Natural killer cell (primary cell): Measurements from ENCODE around the gene ROS1. TPM values are rescaled to one million over a fixed set of nuclear protein-coding genes. Genes with fewer than 3 reads are reported as not detected.

Experiments used
- ATAC-seq, 3 donors: fragments of 150-1000 bp in 2 of 3; fragments of 200-7000 bp in 1 of 3; cut with Tn5 transposase; 1 replicate in 1 of 3; 2 replicates in 2 of 3; pipeline ENCODE4 v1.10.0; 2021; ENCODE audit warnings: mild to moderate bottlenecking in 2 of 3, moderate library complexity in 2 of 3
- DNase-seq, 2 donors: peaks; one replicate each; pipeline versions ENCODE4 v3.0.0 to v3.0.0-alpha.2; 2013 to 2021; ENCODE audit warnings: mixed read lengths in 1 of 2
- H3K27ac ChIP-seq: one replicate; pipeline ENCODE4 v1.5.1; 2013; ENCODE audit warnings: mild to moderate bottlenecking, low read length
- H3K27me3 ChIP-seq: one replicate; pipeline ENCODE4 v1.6.1; 2013; ENCODE audit warnings: low read length; ENCODE audit not compliant: control insufficient read depth, insufficient read depth
- H3K36me3 ChIP-seq: one replicate; pipeline ENCODE4 v1.6.1; 2013; ENCODE audit warnings: low read length; ENCODE audit not compliant: control insufficient read depth, insufficient read depth
- H3K4me1 ChIP-seq: one replicate; pipeline ENCODE4 v1.6.1; 2013; ENCODE audit warnings: low read length; ENCODE audit not compliant: control insufficient read depth, insufficient read depth
- H3K4me3 ChIP-seq: one replicate; pipeline ENCODE4 v1.5.1; 2013; ENCODE audit warnings: low read length
- H3K9me3 ChIP-seq: one replicate; pipeline ENCODE4 v1.6.1; 2013; ENCODE audit warnings: low read length; ENCODE audit not compliant: control insufficient read depth, insufficient read depth
- H3K27ac Mint-ChIP-seq, 2 donors: one replicate each; pipeline ENCODE4 v1.8.0; 2022; ENCODE audit warnings: mild to moderate bottlenecking in 2 of 2, mixed read lengths in 2 of 2, moderate library complexity in 1 of 2
- H3K27me3 Mint-ChIP-seq, 2 donors: one replicate each; pipeline ENCODE4 v1.8.0; 2022; ENCODE audit warnings: low read depth in 2 of 2, mixed read lengths in 2 of 2
- H3K36me3 Mint-ChIP-seq: one replicate; pipeline ENCODE4 v1.8.0; 2022; ENCODE audit warnings: mixed read lengths
- H3K4me1 Mint-ChIP-seq, 2 donors: one replicate each; pipeline ENCODE4 v1.8.0; 2022; ENCODE audit warnings: mixed read lengths in 2 of 2
- H3K4me3 Mint-ChIP-seq: one replicate; pipeline ENCODE4 v1.8.0; 2022; ENCODE audit warnings: mild to moderate bottlenecking, moderate library complexity, mixed read lengths
- H3K9me3 Mint-ChIP-seq, 2 donors: one replicate each; pipeline ENCODE4 v1.8.0; 2022; ENCODE audit warnings: mixed read lengths in 2 of 2
- CTCF ChIP-seq: fragments of 200-600 bp; IDR thresholded peaks from one replicate; pipeline ENCODE4 v1.8.0; 2022; ENCODE audit warnings: antibody characterized with exemption
- WGBS: methylation state at CpG from one replicate; pipeline ENCODE4 v1.1.7; 2013; ENCODE audit warnings: missing lambda C conversion rate; ENCODE audit not compliant: insufficient coverage; 5-methylcytosine and 5-hydroxymethylcytosine counted together
- intact Hi-C: fragments of 100-400 bp; cut with micrococcal nuclease; formaldehyde crosslinking; loops from one replicate; pipeline ENCODE4 v1.14.2; 2022
- total RNA-seq, 4 donors: library from RNA; stranded (reverse); fragments of 120-200 nt in 1 of 4; gene quantifications; one replicate each; pipeline versions ENCODE4 v1.2.3 to v1.2.4, GENCODE V29; 2013 to 2022

The ROS1 gene
- total RNA-seq, 3 donors from 2014 or later (not counting 1 experiment from before 2014, with no cell fraction given): not detected

DNA sequence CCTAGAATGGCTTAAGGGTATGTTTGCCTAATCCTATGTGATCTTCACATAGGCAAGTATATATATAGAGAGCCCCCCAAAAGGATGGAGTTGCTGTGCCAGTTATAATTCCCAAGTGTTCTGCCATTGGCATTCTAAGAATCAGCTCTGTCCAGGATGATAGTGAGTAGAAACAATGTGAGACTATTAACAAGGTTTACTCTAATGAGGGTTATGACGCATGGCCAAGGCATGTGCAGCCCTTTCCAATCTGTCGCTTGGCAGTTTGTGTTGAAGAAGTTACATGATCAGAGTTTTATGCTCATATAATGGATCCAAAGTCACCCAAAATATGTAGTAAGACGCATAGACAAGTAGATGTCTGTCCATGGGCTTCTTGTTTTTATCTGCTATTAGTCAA lies 126.8 kb downstream of the ROS1 start:
- no peaks in the 10 kb centered on the region for H3K36me3 ChIP-seq
- TF ChIP-seq CTCF: no peak
- WGBS: 93% methylated on average over 3 of the region's 3 CpGs
- DNase-seq: no peak
- H3K36me3 Mint-ChIP-seq: no peaks in the 10 kb centered on the region
- no peak overlapping the region for H3K4me3 ChIP-seq
- no peaks in the 10 kb centered on the region for H3K9me3 ChIP-seq
- H3K27me3 ChIP-seq: no peaks in the 10 kb centered on the region
- no peaks in the 10 kb centered on the region for H3K4me1 Mint-ChIP-seq
- H3K27ac Mint-ChIP-seq: no peak overlapping the region
- H3K4me1 ChIP-seq: no peaks in the 10 kb centered on the region
- H3K27me3 Mint-ChIP-seq: peaks cover 0 to 2% of the 10 kb centered on the region in 2 donors
- H3K27ac ChIP-seq: no peak overlapping the region
- peaks cover 2 to 3% of the 10 kb centered on the region in 2 donors for H3K9me3 Mint-ChIP-seq
- no peak for ATAC-seq
- H3K4me3 Mint-ChIP-seq: no peak overlapping the region
- intact Hi-C loops: no loop called here

GRCh38 chr6:117290173-117290846 lies 135.4 kb downstream of the ROS1 start:
- Mint-ChIP-seq H3K9me3 (peaks cover 5 to 11% of the 10 kb centered on the region in 2 donors), H3K4me3 (no peak overlapping the region), H3K36me3 (no peaks in the 10 kb centered on the region), H3K4me1 (no peaks in the 10 kb centered on the region), H3K27me3 (peaks cover 3 to 10% of the 10 kb centered on the region in 2 donors), H3K27ac (no peak overlapping the region)
- Histone ChIP-seq H3K9me3 (no peaks in the 10 kb centered on the region), H3K27me3 (no peaks in the 10 kb centered on the region), H3K4me1 (no peaks in the 10 kb centered on the region), H3K4me3 (no peak overlapping the region), H3K36me3 (no peaks in the 10 kb centered on the region), H3K27ac (no peak overlapping the region)
- WGBS: 72% methylated on average over 3 of the region's 3 CpGs
- ATAC-seq (no peak), DNase-seq (no peak)
- intact Hi-C loops: no loop called here
- no peak for TF ChIP-seq CTCF

GRCh38 chr6:117288083-117288715 lies 137.5 kb downstream of the ROS1 start:
- H3K27me3 Mint-ChIP-seq: peaks cover 3 to 10% of the 10 kb centered on the region in 2 donors
- Histone ChIP-seq H3K27me3 (no peaks in the 10 kb centered on the region), H3K9me3 (no peaks in the 10 kb centered on the region), H3K27ac (no peak overlapping the region), H3K4me3 (no peak overlapping the region), H3K4me1 (no peaks in the 10 kb centered on the region), H3K36me3 (no peaks in the 10 kb centered on the region)
- no peak overlapping the region for H3K4me3 Mint-ChIP-seq
- no peak for DNase-seq
- H3K36me3 Mint-ChIP-seq: no peaks in the 10 kb centered on the region
- WGBS: 83% methylated on average over 3 of the region's 3 CpGs
- no peak for ATAC-seq
- TF ChIP-seq CTCF: no peak
- no peaks in the 10 kb centered on the region for H3K4me1 Mint-ChIP-seq
- H3K9me3 Mint-ChIP-seq: peaks cover 5 to 7% of the 10 kb centered on the region in 2 donors
- intact Hi-C loops: no loop called here
- H3K27ac Mint-ChIP-seq: no peak overlapping the region
